SHP77 (cell line): Measurements from ENCODE around the gene CPNE5.

Experiments used
- DNase-seq, 2 experiments: peaks; one replicate each; lab custom pipeline; 2025; lab: John Stamatoyannopoulos, UW

The CPNE5 gene

DNA sequence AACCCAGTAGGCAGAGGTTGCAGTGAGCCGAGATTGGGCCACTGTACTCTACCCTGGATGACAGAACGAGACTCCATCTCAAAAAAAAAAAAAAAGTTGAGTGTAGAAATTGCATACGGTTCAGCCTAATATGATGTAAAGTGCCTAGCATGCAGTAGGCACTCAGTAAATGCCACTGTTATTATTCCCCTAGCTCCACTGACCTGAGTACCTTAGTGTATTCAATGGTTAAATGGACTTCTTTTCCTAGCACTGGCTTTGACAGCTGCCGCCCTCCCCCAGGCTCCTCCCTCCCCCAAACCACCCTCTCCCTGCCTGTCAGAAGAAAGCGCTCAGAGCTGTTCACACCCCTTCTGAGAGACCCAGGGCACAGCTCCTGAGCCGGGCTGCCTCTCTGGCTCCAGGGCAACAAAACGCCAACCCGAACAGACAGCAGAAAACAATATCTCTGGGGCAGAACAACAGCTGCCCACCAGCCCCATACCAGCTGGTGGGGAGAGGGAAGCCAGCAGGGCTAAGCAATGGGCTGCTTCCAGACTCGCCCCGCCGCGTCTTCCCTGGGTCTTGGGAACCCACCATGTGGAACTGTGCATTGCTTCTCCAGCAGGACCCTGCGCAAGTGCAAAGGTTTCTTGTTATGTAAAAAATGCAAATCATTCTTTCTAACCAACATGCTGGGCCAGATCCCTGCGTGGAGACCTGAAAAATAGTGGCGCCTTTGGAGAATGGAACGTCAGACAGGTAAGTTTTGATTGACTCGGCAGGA, 4.5 kb downstream of the CPNE5 start:
- no peak for DNase-seq

DNA sequence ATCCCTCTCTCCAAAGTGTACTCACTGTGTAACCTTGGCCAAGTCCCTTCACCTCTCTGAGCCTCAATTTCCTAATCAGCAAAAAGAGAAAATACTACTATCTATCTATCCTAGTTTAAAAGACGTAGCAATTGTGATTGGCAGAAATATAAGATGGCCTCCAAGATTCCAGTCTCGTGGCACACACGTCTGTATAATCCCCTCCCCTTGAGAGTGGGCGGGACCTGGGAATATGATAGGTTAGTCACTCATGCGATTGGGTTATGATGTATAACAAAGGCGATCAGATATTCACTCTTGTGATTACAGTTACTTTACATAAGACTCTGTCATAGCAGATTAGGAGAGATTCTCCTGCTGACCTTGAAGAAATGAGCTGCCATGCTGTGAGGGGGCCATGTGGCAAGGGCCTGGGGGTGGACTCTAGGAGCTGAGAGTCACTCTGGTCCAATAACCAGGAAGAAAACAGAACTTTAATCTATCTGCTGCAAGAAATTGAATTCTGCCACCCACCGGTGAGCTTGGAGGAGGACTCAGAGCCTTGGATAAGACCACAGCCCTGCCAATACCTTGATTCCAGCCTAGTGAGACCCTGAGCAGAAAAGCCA, 6.0 kb downstream of the CPNE5 start:
- DNase-seq: no peak

DNA sequence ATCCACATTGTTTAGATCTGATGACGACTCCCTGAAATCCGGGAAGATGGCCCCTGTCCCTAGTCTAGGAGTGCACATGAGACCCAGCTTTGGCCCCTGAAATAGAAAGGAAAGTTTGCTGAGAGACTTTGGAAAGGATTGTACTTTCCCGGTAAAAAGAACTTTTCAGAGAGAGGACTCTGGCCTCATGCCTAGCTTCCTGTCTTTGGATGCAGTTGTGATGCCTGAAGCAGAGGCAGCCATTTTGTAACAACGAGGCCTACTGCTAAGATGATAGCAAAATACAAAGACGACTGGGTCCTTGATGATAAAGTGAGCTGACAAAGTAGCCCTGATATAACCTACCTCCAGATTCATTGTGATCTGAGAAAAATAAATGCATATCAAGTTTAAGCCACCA, 6.9 kb downstream of the CPNE5 start:
- DNase-seq: no peak

DNA sequence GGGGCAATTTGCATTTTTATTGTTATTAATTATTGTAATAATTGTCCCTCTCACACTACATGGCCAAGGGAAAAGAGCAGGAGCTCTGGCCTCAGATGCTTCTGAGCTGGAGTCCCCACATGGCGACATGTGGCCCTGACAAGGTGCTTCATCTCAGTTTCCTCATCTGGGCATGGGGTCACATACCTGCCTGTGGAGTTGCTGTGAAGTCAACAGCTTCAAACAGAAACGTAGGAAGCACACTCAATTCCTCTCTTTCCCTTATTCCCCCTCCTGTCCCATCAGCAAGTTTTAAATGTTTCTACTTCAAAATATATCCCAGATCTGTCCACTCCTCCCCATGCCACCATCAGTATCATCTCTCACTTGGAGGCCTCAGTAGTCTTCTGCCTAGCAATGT, 8.7 kb downstream of the CPNE5 start:
- DNase-seq: no peak

DNA sequence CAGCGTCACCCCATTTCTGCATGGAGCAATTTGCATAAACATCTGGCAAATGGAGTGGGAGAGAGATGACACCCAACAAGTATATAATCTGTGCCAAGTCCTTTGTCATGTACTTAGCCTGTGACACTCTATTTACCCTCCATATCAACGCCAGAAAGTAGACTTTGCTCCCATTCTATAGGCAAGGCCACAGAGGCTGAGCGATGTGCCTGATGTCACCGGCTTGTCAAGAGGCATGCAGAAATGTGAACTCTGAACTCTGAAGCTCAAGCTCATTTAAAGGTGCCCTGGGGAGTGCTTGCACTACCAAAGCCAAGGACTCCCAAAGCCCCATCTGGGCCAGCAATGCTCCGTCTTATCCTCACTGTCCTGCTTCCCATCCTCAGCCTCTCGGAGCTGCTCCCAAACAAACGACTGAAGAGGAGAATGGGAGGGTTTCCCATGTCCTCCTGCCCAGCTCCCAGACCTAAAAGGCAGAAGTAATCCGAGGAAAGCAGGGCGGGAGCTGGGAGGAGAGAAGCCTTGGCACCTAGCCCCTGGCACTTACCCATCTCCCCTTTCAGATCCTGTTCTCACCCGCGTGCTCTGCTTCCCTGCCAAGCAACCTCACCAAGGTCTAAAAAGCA, 9.2 kb downstream of the CPNE5 start:
- DNase-seq: no peak

DNA sequence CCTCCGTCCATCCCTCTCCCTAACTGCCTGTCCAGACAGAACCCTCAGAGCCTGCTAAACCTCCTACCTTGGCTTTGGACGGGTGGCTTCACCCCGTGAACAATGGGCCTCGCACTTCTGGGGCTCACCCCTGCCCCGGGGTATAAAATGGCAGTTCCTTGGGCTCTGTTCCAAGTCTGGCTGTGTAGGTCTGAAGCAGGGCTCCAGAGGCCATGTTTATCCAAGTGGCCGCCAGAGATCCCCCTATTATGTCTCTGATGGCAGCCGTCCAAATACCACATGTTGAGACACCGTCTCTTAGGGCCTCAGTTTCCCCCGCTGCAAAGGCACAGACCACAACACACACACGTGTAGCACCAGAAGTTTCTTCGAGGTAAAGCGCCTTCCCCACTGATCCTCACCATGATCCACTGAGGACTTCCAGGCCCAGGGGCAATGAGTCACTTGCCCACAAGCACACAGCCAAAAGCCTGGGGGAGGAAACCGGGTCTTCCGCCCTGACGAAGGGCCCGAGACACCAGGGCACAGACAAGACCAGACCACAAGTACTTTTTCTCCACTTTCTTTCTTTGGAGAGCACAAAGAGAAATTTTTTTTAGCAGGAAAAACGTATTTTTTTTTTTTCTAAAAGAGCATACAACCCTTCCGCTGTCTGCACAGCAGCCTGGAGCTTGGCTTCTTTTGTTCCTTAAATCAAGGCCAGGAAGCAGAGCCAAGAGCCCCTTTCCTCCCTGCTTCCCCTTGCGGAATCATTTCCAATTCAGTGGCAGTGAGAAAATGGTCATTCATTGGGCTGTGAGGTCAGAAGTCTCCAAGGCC, 11.8 kb downstream of the CPNE5 start:
- no peak for DNase-seq

DNA sequence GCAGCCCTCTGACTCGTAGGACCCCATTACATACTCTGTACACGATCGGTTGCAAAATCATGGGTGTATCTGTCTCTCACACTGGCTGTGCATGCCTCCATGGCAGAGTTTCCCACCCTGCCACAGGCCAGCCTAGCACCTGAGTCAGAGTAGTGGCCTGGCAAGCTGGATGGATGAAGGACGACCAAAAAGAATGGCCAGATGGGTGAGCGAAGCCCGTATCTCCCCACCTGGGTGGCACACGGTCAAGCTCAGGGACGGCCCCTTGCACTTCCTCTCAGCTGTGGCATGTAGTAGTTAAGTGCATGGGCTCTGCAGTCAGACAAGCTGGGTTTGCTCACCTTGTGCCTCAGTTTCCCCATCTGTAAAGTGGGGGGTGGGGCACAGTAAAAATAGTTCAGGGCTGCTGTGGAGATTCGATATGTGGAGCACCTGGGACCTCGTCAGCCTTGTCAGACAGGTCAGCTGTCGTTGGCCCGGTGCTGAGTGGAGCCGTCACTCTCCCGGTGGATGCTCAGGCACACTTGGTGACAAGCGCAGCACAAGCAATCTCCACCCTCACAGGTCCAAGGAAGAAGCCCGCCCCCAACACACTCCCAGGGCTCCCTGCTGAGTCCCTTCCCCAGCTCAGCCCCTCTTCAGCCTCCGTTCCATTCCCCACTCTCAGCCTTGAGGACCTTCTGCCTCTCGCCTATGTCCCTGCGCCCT, 12.6 kb downstream of the CPNE5 start:
- no peak for DNase-seq

DNA sequence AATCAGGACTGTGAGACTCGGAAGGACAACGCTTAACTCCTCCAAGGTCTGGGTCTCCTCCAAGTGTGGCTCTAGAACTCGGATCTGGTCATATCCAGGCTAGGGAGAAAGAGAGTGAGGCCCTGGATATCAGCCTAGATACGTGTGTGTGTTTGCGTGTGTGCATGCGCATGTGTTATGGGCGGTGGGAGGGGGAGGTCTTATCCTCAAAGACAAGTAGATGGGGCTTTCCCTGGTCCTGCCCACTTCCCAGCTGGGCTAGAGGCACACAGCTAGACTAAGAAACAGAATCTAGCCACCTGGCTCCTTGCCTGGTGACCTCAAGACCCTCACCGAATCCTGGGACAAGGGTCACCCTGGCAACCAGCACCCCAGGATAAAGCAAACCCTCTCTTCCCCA, 13.2 kb downstream of the CPNE5 start:
- DNase-seq: no peak

DNA sequence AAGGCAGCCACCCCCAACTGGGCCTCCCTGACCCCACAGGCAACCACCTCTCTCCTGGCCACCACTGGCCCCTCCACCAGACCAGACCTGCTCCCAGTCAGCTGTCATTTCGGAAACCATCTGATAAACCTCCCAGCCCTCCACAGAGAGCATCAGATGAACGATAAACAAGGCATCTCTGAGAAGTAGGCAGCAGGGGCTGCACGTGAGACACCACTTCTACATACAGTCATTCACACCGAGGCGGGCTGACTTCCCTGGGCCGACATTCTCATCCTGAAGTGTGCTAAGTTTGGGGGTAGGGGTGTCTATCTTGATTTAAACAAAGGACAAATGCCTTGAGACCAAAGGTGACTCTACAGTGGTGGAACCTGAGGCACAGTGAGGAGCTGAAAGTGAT, 13.8 kb downstream of the CPNE5 start:
- DNase-seq: no peak

DNA sequence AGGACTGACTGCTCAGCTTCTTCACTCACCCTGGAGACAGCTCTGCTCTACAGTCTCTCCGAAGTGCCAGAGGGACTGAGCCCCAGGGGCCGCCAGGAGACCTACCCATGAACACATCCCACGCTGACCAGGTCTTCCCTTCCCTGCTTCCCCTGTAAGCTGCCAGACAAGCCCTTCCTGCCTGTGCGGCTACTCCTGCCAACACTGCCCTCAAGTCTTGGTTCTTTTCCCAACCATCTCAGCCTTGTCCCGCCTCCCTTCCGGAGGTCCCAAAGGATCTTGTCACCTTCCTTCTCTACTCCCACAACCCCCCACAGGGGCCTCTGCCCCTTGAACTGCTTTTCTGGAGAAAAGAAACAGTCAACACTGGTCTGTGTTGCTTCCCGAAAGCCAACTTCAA, 15.0 kb downstream of the CPNE5 start:
- DNase-seq: no peak

DNA sequence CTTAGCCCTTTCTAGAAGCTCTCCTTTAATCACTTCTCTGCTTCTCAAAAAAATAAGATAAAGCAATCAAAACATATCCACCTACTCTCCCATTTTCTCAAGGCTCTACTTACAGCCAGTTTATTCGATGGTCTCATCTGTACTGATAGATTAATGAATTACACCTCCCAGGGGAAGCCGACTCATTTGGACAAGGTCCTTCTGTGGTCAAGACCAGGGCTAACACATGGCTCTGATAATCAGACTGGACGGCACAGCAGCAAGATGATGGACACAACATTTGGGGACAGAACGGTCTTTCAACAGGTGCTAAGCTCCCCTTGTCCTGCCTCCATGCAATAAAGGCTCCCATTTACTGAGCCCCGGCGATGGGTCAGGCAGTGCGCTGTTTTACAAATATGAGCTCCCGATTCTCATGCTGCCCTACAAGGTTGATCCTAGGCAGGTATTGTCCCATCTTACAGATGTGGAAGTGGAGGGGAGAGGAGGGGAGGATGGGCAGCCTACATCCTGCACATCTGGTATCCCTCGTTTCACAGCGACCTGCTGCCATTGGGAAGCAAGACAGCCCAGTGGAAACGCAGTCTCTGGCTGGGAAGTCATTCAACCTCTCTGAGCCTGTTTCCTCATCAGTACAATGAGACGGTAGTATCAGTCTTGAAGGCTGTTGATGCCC, 15.7 kb downstream of the CPNE5 start:
- no peak for DNase-seq

DNA sequence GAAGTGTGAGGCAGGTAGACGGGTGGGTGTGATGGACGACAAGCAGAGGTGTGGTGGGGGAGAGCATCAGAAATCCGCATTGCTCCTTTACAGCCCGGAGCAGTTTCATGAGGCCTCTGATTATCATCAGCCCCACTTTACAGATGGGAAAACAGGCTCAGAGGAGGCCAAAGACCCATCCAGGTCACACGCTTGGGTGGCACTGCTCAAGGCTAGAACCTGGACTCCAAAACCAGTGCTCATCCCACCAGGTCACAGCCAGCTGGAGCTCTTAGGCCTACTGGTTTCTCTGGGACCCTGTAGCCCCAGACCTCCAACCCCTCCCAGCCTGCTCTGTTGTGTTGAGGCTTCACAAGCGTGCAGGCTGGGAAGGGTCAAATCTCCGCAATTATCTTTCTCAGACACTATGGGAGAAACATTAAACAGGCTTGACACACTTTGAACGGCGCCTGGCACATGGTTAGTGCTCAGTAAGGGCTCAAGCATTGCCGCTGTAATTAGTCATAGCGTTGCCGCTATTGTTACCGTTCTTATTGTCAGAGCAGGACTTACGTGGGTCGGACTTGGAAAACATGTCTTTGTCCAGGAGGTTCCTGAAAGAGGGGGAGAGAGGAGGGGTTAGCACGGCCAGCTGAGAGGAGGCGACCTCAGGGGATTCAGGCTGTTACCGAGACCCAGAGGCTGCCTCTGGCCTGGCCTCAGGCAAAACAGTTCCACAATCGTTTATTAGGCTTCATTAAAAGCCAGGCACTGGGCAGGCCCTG, 16.6 kb downstream of the CPNE5 start:
- DNase-seq: no peak

DNA sequence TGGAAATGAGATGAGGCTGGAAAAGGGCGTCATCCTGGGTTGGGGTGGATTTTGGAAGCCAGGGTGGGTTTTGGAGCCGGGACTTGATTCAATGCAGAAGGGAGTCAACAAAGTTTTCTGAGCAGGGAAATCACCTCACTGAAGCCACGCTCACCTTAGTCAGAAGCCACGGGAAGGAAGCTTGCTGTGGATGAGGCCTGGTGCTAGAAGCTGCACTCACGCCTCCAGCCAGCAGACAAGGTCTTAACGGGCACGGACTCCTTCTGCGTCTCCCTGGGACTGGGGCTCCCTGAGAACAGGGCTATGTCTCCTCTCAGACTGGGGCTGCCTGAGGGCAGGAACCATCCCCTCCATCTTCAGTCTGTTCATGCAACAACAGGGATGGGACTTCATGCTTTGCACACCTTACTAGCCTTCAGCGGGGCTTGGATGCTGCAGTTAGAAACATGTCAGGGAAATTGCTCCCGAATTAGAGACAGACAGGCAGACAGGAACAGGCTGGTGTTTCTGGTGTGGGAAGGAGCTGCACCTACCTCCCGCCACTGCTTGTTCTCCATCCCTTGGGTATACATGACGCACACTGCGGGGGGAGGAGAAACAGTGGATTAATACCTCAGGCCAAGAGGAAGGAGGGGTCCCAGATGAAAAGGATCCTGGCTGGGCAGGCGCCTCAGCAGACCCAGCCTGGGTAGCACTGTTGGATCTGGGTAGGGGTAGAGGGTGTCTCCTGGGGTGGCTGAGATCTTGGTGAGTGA, 17.5 kb downstream of the CPNE5 start:
- DNase-seq: no peak

DNA sequence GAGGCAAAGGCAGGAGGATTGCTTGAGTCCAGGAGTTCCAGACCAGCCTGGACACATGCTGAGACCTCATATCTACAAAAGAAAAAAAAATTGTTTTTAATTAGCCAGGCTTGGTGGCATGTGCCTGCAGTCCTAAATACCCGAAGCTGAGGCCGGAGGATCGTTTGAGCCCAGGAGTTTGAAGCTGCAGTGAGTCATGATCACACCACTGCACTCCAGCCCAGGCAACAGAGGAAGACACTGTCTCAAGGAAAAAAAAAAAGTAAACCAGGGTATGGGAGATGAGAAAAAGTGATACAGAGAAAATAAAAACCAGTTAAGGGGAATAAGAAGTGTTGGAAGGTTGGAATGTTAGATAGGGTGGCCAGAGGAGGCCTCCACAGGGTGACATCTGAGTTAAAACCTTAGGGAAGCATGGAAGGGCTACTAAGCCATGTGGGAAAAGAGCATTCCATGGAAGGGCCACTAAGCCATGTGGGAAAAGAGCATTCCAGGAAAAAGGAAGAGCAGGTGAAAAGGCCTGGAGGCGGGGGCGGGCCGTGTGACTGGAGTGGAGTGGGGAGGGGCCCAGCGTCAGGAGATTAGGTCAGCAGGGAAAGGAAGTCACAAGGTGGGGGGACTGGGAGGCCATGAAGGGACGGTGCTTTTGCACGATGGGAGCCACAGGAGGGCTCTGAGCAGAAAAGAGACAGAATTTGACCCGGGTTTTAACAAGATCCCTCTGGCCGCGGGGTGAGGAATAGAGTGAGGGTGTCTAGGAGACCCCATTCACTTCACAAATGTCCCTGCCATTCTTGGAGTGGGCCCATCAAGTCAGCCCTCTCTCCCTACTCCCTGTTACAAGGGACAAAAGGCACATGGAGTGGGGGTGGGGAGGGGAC, 18.3 kb downstream of the CPNE5 start:
- DNase-seq: no peak

DNA sequence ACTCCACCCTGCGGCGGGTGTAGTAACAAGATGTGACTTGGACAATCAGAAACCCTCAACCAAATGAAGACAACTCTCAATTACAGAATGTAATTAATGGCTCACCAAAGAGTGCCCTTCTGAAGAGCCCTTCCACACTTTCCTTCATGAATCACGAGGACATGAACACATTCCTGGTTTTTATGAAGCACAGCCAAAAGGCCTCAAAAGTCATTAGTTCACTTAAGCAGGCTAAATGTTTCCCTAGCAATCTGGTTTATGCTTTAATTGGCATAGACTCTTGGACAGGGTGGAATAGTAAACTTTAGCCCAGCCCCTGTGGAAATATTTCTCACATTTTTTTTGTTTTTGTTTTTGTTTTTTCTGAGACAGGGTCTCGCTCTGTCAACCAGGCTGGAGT, 20.5 kb downstream of the CPNE5 start:
- no peak for DNase-seq

DNA sequence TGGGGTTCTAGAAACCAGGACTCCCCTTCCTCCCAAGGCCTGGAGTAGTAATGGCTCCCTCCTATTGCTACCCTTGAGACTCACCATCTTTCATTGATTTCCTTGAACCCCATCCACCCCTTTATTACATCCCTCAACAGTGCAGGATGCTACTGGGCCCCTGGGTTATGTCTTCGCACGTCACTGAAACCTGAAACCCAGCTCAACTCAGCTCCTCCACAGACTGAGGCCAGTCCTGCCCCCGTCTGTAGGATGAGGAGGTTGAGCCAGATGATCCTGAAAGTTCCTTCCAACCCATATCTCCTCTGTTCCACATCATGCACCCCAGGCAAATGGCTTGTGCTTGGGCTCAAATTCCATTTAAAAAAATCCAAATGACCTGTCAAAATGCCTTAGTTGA, 21.4 kb downstream of the CPNE5 start:
- DNase-seq: no peak

DNA sequence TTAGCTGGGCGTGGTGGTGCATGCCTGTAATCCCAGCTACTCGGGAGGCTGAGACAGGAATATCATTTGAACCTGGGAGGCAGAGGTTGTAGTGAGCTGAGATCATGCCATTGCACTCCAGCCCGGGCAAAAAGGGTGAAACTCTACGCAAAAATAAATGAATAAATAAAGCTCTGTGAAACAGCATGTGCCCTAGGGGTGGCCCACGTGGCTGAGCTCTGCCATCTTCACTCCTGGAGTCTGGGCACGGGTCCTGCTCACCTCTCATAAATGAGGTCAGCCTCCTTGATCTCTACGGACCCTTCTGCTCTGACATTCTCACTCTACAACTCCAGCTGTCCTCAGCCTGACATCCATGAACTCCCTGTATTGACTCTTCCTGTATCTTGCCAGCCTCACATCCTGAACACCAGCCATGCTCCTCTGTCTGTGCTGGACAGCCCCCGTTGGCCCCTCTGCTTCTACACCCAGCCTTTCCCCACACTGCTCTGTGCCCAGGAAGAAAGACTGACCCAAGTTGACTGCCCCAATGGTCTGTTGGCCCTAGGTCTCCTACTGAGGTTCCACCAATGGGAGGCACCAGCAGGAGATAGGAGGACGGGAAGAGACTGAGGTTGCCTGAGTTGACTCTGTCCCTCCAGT, 21.9 kb downstream of the CPNE5 start:
- DNase-seq: no peak

DNA sequence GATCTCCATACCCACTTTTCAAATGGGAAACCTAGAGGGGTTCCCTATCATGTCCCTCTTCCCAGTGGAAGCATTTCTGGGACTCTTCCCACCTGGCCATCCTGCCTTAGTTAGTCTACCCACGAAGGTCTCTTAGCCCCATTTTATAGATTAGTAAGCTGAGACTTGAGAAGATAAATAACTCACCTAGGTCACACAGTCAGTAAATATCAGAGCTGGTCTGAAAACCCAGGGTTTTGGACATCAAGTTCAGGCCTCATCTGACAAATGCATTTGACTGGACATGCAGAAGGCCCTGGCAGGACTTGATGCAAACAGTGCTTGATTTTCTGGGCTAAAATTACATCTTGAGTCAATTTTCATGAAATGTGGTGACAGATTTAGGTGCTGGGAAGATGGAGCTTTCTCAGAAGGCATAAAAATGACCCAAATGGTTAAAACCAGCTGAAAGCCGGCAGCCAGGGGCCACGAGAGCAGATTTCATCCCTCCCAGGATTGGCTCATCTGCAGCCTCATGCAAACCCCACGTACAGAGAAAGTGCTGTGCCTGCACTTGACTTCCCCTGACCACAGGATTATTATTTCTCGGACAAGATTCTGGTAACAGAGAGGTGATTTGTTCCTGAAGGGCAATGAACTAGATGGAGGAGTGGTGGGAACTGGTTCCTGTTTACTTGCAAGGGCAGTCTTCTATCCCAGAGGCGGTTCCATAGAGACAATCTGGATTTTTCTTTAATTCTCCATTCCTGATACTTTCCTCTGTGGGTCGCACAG, 23.1 kb downstream of the CPNE5 start:
- DNase-seq: no peak
